Activated CD8-positive, alpha-beta memory T cell treated with anti-CD3 and anti-CD28 coated beads, Interleukin-2, amount 50 U/mL, for 48 hours (primary cell): ENCODE data around the gene IL26.
"Not testable (repeated sequence)": the region's sequence is repeated elsewhere in the genome, so short reads cannot be mapped to it uniquely, and the experiment has no call there.

ENCODE experiments used
- DNase-seq: peaks from one replicate; pipeline ENCODE4 v3.0.0-alpha.2; 2020

Gene IL26

DNA sequence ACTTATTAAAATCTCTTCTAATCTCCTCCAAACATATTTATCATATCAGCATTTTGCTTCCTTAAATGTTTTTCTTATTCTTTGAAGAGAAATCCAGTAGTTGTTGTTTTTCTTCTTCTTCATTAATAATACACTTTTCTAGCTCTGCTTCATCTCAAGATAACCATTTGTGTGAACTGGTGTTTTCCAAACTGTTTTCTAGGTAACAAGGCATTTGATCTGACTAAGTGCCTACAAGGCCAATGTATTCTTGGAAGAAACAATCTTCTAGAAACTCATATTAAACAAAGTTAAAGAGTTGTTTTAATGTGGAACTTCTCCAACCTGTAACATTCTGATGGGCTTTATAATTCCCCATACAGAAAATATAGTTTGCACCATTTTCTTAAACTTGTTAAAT is 35.3 kb downstream of the IL26 start:
- no peak for DNase-seq

DNA sequence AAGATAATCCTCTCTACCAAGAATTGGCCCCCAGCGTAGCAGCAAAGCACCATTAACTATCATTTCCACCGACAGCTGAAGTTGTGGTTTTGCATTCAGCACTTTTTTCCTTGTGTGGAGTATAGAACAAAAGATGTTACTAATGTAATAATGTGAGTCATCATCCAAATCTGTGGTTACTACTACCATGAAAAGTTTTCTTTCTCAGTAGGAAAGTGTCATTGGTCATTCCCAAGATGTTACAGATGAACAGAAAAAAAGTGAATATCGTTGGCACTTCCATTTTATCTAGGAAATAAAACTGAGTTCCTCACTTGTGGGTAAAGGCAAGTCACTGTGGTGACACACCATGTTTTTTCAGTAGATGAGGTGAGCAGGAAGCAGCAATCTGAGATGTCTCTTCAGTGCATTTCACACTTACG is 35.8 kb downstream of the IL26 start:
- no peak for DNase-seq

DNA sequence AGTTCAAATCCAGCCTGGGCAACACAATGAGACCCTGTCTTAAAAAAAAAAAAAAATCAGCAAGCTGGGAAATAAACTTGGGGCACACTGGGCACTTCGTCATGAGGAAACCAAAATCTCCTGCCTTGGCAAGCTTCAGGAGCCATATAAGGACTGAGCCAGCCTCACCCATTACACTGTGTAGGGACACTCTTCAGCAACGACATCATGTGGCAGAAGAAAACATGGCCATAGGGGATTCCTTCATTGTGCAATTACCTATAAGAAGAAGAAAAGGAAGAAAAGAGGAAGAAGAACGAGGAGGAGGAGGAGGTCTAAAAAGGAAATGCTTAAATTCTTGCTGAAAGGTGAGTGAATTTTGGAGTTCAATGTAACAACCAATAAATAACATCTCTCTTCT is 40.0 kb downstream of the IL26 start:
- DNase-seq, result no peak

DNA sequence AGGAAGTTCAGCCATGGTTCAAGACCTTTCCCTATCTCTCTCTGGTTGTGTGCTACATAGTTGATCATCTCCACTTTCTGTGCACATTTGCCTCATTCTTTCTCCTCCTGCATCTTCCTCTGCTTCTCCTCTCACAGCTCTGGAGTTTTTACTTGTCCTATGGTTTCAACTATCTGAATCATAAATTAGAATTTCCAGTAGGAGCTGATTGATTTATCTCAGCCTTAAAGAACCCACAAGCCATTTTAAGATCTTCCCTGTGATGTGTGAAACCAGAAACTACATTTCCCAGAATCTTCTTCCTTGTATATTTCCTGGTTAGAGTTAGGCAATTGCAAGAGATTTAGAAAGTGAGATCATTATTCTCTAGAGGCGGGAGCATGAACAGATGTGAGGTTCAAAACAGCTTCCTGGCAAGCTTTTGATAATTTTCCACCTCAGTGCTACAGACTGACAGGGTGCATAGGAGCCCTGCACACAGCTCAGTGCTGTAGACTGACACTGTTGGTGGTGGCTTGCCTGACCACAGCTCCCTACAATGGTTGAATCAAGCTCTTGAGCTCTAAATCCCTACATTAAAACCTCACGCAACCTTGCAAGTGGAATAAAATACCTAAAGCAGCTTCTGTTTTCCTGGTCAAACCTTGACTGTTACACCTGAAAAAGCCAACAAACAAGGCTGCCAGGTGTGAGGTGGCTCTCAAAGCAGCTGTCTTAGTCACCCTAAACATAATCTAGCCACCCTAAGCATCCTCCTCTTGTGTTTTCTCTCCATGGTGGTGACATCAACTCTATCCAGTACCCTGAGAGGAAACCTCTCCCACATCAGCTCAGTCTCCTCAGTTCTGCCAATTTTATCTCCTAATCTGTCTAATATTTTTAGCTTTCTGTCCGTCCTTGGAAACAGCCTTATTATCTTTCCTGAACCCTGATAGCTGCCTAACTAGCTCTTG is 44.5 kb downstream of the IL26 start:
- no peak for DNase-seq

DNA sequence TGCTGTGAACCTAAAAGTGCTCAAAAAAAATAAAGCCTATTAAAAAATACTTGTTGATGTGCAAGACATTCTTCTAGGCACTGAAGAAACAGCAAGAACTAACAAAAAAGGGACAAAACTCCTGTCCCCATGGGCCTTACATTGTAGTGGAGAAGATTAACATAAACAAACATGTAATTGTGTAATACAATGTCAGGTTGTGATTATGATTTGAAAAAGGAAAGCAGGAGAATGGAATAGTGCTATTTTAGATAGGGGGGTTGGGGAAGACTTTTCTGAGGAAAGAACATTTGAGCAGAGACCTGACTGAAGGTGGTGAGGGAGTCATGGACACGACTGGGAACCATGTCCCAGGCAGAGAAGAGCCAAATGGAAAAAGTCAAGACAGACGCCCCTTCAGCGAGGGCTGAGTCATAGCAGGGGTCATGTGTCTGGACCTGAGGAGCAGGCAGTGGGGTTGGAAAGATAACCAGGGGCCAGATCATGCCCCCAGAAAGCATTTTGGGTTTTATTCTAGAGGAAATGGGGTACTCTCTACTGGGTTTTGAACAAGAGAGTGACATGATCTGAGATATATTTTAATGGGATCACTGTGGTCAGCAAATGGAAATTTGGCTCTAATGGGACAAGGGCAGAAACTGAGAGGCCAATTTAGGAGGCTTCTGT is 46.7 kb downstream of the IL26 start:
- DNase-seq, result no peak

DNA sequence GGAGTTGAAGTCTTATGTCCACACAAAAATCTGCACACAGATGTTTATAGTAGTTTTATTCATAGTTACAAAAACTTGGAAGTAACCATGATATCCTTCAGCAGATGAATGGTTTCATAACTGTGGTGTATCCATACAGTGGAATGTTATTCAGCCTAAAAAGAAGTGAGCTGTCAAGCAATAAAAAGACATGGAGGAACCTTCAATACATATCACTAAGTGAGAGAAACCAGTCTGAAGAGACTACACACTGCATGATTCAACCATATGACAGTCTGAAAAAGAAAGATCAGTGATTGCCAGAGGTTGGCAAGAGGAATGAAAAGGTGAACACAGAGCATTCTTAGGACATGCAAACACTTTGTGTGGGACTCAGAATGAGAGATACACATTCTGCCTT is 47.4 kb downstream of the IL26 start:
- no peak for DNase-seq

DNA sequence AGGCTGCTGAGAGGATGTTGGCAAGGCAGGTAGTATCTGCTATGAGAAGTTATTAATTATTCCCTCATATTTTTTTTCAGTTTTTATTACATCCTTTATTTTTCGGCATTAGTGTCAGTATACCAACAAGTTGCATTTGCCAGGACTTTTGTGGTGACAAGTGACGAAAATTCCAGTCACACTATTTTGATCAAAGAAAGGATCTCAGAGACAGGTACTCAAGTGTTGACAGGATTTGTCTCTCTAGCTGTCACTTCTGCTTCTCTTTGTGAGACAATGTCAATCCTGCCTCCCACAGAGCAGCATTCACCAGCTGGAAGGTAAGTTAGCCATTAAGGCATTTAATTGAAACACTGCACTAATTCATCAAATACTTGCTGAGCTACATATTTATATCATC is 48.0 kb downstream of the IL26 start:
- no peak for DNase-seq

DNA sequence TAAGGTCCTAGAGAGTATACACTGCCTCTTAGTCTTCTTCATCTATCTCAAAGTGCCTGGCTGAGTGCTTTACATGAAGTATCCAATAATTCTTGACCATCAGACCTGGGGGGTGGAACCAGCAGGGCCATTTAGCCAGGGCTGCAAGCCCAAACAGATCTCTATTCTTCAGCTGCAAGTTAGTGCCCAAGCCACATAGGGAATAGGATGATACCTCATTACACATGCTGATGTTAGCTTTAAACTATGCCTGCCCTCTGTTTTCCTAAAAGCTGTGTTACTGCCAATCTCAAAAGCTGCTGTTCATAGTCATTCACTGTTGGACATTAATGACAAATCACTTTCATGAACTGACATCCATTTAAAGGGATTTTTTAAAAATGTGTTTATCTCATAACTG is 49.4 kb downstream of the IL26 start:
- DNase-seq, result no peak

DNA sequence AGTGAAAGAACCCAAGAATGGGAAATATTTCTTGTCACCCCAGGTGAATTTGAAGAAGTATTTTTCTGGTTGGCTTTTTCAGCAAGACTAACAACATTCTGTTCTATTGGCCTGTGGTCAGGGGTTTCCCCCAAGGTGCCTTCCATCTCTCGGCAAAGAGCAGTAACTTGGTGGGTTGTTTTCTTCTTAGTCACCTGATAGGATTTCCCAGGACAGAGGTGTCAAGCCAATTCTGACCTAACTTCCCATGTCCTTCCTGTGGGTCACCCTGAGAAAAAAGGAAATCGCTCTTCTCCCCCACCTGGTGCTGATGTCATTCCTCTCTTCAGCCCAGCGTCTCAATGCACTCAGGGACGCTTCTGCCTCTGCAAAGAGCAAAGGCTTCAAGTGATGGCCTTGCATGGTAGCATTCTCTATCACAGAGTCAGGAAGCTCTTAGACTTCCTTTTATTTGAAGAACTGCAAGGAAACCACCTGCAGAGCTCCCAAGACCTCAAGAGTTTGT is 50.0 kb downstream of the IL26 start:
- peak; percentile 65 for DNase-seq

DNA sequence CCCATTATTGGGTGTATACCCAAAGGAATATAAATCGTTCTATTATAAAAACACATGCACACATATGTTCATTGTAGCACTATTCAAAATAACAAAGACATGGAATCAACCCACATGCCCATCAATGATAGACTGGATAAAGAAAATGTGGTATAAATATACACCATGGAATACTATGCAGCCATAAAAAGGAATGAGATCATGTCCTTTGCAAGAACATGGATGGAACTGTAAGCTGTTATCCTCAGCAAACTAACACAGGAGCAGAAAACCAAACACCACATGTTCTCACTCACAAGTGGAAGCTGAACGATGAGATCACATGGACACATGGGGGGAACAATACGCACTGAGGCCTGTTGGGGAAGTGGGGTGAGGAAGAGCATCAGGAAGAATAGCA is 50.8 kb downstream of the IL26 start:
- not testable (repeated sequence) for DNase-seq

DNA sequence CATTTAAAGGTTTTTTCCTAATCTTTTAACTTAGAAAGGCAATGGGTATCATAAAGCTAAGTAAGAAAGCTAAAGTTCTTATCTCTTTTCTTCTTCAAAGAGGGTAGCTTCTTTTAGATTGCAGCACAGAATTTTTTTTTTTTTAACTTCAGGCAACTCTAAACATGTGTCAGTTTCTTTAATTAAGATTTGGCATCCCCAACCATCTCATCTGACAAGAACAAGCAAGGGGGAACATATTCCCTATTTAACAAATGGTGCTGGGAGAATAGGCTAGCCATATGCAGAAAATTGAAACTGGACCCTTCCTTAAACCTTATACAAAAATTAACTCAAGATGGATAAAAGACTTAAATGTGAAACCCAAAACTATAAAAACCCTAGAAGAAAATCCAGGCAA is 51.8 kb downstream of the IL26 start:
- DNase-seq, result no peak

DNA sequence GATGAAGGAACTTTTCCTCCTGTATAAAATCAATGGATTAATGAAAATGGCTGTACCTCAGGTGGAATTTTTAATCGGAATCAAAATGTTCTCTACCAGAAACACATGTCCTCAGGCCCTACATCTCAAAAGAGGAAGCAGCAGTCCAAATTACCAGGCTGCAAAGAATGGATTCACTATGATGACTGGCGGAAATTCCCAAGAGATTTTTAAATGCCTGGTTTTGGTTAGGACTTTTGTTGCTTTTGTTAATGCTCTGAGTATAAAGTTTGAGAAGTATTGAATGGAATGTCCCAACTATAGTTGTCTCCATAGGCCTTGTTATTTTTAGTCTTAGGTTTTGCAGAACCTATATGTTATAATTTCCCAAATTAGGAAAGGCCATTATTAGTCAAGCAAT is 54.9 kb downstream of the IL26 start:
- DNase-seq, result no peak

DNA sequence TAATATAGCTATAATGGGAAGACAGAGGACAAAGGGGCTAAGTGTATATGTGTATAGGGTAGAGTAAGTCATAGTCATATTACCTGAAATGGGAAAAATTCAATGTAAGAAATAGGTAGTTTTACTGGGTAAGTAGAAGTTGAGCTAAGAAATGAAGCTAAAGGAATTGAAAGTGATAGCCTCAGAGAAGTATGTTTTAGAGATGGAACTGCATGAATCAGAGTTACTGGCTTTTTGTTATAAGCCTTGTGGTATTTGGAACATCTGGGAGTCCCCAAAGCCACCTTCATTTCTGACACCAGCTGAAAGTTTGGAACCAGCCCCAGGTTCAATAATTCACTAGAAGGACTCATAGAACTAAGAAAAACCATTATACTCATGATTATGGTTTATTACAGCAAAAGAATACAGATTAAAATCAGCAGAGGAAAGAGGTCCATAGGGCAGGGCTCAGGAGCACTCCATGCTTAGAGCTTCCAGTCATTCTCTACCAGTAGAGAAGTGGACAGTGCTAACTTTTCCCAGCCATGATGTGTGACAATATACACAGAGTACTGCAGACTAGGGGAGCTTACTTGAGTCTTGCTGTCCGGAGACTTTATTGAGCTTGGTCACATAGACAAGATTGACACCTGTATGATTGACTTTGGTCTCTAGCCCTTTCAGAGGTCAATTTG is 56.3 kb downstream of the IL26 start:
- DNase-seq, result no peak

DNA sequence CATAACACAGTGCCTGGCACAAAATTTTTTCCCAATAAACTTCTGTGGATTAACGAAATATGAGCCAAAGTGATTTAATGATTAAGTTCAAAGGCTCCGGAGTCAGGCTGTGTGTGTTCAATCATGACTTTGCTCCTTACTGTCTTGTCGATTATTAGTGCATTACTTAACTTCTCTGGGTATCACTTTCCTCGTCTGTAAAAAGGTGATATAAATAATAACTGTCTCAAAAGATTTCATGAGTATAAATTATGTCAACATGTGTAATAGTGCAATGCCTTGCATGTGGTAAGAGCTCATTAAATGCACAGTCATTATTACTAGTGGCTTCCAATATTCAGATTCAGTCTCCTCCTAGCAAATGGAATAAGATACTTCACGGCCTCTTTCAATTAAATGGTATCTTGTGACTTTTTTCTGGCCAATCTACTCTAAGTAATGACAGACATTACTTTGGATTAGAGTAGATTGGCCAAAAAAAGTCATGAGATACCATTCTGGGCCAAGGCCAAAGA is 59.2 kb downstream of the IL26 start:
- no peak for DNase-seq

DNA sequence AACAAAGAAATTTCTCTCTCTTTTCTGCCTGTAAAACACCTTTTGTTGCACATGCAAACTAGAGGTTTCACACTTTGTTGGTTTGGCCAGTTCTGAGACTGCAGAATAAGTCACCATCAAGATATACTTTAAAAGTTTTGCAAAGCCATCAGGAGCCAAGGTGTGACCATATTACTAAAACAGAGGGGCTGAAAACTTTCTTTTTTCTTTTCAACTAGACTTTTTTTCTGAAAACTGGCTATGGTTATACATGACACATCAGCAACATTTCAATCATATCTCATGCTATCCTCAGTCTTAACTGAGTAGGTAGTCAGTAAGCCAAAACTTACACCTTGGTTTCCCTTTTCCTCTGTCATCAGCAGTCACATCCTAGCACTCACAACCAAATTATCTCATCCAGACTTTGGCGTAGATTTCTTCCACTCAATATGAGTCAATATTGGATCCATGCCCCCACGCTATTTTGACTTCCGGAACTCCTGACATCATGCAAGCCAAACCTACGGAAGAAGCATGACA is 62.0 kb downstream of the IL26 start:
- DNase-seq, result no peak

DNA sequence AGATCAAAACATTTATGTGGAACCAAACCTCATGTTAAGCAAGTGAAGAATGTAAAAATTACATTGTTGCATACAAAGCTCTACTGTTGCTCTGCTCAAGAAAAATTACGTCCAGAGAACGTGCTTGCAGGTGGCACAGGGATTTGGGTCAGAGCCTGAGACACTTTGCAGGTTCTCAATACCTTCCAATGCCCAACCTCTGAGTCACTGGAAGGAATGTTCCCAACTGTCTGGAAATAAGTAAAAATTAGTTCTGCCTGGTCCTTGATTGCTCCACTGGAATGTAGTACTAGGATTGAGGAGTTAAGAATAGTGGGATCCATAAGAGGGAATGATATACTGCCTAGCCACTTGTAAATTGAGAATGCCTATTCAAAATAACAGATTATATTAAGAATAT is 63.2 kb downstream of the IL26 start:
- no peak for DNase-seq

DNA sequence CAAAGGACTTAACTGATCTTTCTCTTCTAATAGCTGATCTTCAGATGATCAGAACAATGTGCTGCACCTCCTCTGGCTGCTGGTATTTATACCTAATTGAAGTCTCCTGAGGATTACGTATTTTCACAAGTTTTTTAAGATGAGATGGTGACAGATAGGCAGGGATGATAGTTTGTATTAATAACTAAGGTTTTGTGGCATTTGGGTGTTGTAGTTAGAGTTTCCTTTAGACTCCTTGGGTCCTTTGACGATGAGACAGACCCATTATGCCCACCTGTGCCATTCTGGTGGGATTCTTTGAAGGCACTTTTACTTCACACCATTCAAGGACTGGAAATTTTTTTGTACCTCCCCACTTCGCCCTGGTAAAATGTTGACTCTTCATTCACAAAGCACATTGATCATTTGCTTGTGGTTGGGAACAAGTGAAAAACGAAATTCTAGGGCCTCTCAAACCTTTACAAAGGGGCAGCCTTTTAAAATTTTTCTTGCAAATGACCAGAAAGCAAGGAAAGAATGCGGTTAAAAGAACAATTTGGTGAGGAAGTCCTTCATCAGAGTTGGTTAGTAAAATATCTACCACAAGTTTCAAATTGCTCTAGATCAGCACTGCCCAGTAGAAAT is 65.8 kb downstream of the IL26 start, which contains the start of gene IFNG:
Gene IFNG, minus strand, starts transcription at position 60 of the 624 bp plus-strand sequence. CDS start 125 bp downstream, outside the sequence.
- DNase-seq, result no peak

DNA sequence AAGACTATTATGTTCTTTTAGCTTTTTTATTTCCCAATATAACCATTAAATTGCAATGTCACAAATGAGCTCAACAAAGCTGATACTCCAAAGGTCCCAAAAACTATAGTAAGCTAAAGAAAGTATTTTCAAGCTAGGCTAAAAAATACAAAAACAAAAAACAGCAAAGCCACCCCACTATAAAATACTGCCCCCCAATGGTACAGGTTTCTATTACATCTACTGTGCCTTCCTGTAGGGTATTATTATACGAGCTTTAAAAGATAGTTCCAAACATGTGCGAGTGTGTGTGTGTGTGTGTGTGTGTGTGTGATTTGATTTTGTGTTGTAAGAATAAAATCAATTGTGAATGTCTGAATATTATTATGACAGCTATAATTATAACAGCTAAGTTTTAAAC is 67.2 kb downstream of the IL26 start:
- no peak for DNase-seq

DNA sequence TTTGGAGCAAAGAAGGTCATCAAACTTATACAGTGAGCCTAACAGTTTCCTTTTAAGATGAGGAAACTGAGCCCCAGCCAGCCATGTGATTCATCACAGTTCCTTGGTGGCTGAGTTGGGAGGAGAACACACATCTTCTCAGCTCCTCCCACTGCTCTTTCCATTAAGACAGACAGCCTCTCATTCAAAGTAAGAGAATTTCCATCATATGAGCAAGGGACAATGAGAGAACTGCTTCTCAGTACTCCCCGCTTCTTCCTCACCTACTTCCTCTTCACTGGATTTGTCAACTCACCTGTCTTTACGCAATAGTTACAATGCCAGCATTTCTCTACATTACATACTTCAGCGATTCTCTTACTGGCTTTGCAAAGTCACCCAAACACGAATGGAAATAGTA is 68.2 kb downstream of the IL26 start:
- DNase-seq, result no peak

DNA sequence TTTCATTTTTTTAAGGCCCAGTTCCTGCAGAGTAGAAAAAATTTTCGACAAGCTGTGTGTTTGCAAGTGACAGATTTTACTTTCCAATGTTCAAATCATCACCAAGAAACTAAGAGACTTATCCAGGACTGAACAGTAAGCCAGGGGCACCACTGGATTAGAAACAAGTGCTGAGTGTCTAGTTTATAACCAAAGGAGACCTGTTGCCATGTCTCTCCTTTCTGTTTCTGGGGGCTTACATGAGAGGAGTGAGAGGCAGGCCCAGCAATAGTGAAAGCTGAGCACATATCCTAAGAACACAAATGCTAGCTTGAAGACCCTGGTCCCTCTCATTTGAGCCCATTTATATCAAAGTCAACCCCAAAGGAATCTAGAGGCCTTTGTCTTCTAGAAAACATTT is 69.0 kb downstream of the IL26 start:
- DNase-seq, result no peak

DNA sequence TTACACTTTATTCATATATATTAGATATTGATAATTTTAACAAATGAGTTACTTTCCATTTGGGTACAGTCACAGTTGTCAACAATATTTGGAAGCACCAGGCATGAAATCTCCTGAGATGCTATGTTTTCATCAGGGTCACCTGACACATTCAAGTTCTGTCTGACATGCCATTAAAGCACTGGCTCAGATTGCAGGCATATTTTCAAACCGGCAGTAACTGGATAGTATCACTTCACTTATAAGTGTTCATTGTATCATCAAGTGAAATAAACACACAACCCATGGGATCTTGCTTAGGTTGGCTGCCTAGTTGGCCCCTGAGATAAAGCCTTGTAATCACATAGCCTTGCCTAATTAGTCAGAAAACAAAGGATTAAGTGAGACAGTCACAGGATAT is 70.8 kb downstream of the IL26 start:
- DNase-seq, result no peak
